K562 (cell line): ENCODE results near the gene NUDCD3. TPM values are rescaled to one million over a fixed set of nuclear protein-coding genes. Genes with fewer than 3 reads are reported as not detected.

Experiments
- ATAC-seq: fragments of 200-7000 bp; cut with Tn5 transposase; 3 replicates; pipeline ENCODE4 v1.9.1; 2020; ENCODE audit warnings: moderate library complexity
- BruUV-seq: library from RNA; stranded (reverse); fragments of 400-500 nt; replicated peaks from 2 replicates; lab custom pipeline; 2021; lab: Mats Ljungman, UMichigan
- CTCF ChIA-PET: fragments of 300-600 bp; formaldehyde crosslinking; extraction: SDS; loops from one replicate; lab custom pipeline; 2021; ENCODE audit warnings: low intra/inter-chr PET ratio; lab: Yijun Ruan, JAX
- POLR2A ChIA-PET: fragments of 300-600, 350-650 bp; sonication (Branson Sonifier 250); formaldehyde crosslinking; extraction: SDS; loops from one replicate; lab custom pipeline; 2021; ENCODE audit warnings: antibody characterized with exemption, inconsistent platforms; lab: Yijun Ruan, JAX
- DNase-seq, 4 experiments: peaks; one replicate each; pipeline versions ENCODE4 v3.0.0 to v3.0.0-alpha.2; 2011 to 2018; ENCODE audit warnings: low spot score in 3 of 4, mixed read lengths in 3 of 4; ENCODE audit errors: extremely low read depth in 1 of 4
- FAIRE-seq: peaks from 2 replicates; lab custom pipeline; 2011; peaks lifted over from hg19 to GRCh38; lab: Jason Lieb, UNC
- H2AFZ ChIP-seq: 2 replicates; pipeline ENCODE4 v1.6.0; 2011; ENCODE audit warnings: low read depth, low read length, control low read depth, inconsistent platforms
- H3K27ac ChIP-seq: fragments of 200-600 bp; 3 replicates; pipeline ENCODE4 v1.8.0; 2011; ENCODE audit warnings: low read depth, mild to moderate bottlenecking, control low read depth, inconsistent platforms, low read length, moderate library complexity, mixed read lengths; ENCODE audit errors: extremely low read depth
- H3K27me3 ChIP-seq, 2 experiments: fragments of 300-600 bp in 1 of 2; 2 replicates in 1 of 2; 3 replicates in 1 of 2; pipeline versions ENCODE4 v1.6.0 to v1.8.0; 2011; ENCODE audit warnings: inconsistent platforms in 2 of 2, low read length in 2 of 2, mild to moderate bottlenecking in 1 of 2, mixed read lengths in 1 of 2, moderate library complexity in 1 of 2; ENCODE audit not compliant: control insufficient read depth in 2 of 2, insufficient read depth in 2 of 2
- H3K36me3 ChIP-seq: fragments of 300-600 bp; 3 replicates; pipeline ENCODE4 v1.8.0; 2011; ENCODE audit warnings: mild to moderate bottlenecking, low read length, inconsistent platforms; ENCODE audit not compliant: control insufficient read depth, insufficient read depth
- H3K4me1 ChIP-seq, 2 experiments: fragments of 200-600 bp in 1 of 2; replicated peaks in 1 of 2; 2 replicates in 1 of 2; 3 replicates in 1 of 2; pipeline versions ENCODE4 v1.5.1 to v1.8.0; 2011; ENCODE audit warnings: inconsistent platforms in 2 of 2, low read length in 2 of 2, mild to moderate bottlenecking in 1 of 2, mixed read lengths in 1 of 2, moderate library complexity in 1 of 2; ENCODE audit not compliant: control insufficient read depth in 2 of 2, insufficient read depth in 2 of 2
- H3K4me2 ChIP-seq: 2 replicates; pipeline ENCODE4 v1.6.1; 2011; ENCODE audit warnings: low read length, control low read depth, inconsistent platforms, mixed read lengths; ENCODE audit not compliant: insufficient read depth
- H3K4me3 ChIP-seq: fragments of 200-600 bp; sonication (generic), shearing (Covaris generic); 2 replicates; pipeline ENCODE4 v1.5.1; 2016; ENCODE audit warnings: control low read depth, inconsistent platforms
- H3K79me2 ChIP-seq: fragments of 200-600 bp; 3 replicates; pipeline ENCODE4 v1.8.0; 2011; ENCODE audit warnings: low read length, inconsistent platforms; ENCODE audit not compliant: control insufficient read depth, insufficient read depth
- H3K9ac ChIP-seq, 2 experiments: 2 replicates each; pipeline versions ENCODE4 v1.6.0 to v1.6.1; 2011; ENCODE audit warnings: low read depth in 2 of 2, low read length in 2 of 2, control low read depth in 1 of 2, inconsistent platforms in 1 of 2, mild to moderate bottlenecking in 1 of 2, mixed read lengths in 1 of 2; ENCODE audit not compliant: insufficient read depth in 1 of 2
- H3K9me1 ChIP-seq: one replicate; pipeline ENCODE4 v1.6.0; 2011; ENCODE audit warnings: inconsistent platforms, mild to moderate bottlenecking, low read length, moderate library complexity; ENCODE audit not compliant: control insufficient read depth, insufficient read depth
- H3K9me3 ChIP-seq: replicated peaks from 2 replicates; pipeline ENCODE4 v1.5.1; 2011; ENCODE audit warnings: low read depth, low read length, inconsistent platforms; ENCODE audit not compliant: control insufficient read depth, insufficient read depth
- H4K20me1 ChIP-seq: replicated peaks from 2 replicates; pipeline ENCODE4 v1.6.1; 2011; ENCODE audit warnings: low read length, inconsistent platforms, mixed read lengths; ENCODE audit not compliant: control insufficient read depth, insufficient read depth
- GTF2A2 ChIP-seq: IDR thresholded peaks from 2 replicates; pipeline ENCODE4 v1.6.1; 2016; ENCODE audit warnings: mild to moderate bottlenecking, missing genetic modification characterization, missing compliant biosample characterization
- HDGF ChIP-seq: fragments of 450-650 bp; IDR thresholded peaks from 2 replicates; pipeline ENCODE4 v1.6.1; 2016
- RNF219 ChIP-seq: fragments of 250-450 bp; sonication (Bioruptor Pico); IDR thresholded peaks from 2 replicates; pipeline ENCODE4 v1.5.0; 2022; ENCODE audit warnings: mild to moderate bottlenecking
- ZNF436 ChIP-seq: fragments of 250-450, 450-650 bp; sonication (Bioruptor Pico); formaldehyde crosslinking; IDR thresholded peaks from 2 replicates; pipeline ENCODE4 v1.7.0; 2020; ENCODE audit warnings: mild to moderate bottlenecking
- WGBS: fragments of 100-300 bp; shearing (Covaris generic); methylation state at CpG from one replicate; pipeline ENCODE4 v1.1.6; 2016; ENCODE audit warnings: low coverage, mixed read lengths; ENCODE audit not compliant: insufficient coverage; ENCODE audit errors: missing lambda C conversion rate; 5-methylcytosine and 5-hydroxymethylcytosine counted together
- in situ Hi-C: fragments of 300-500 bp; cut with MboI; formaldehyde crosslinking; loops from 4 replicates; pipeline ENCODE4 v1.15.0; 2018; ENCODE audit warnings: inconsistent platforms, mixed read lengths
- intact Hi-C: fragments of 100-400 bp; cut with micrococcal nuclease; formaldehyde crosslinking; loops from 2 replicates; pipeline ENCODE4 v1.14.2; 2022
- polyA plus RNA-seq, 8 experiments: library from polyadenylated mRNA; depleted of rRNA in 4 of 8; stranded (reverse) in 5 of 8; unstranded in 3 of 8; fragments of >200 nt; fragmentation: Nextera tagmentation in 2 of 8; fragmentation: Illumina TruSeq in 1 of 8; extraction: Ambion mirVana in 2 of 8; extraction: Trizol in 1 of 8; gene quantifications; 2 replicates each; pipeline versions ENCODE4 v1.2.1 to v1.2.3, GENCODE V29; 2011 to 2014; ENCODE audit warnings: inconsistent platforms in 1 of 8, missing spikeins in 1 of 8
- total RNA-seq, 7 experiments: library from RNA; depleted of rRNA in 6 of 7; stranded (reverse); fragments of >200 nt in 6 of 7; fragmentation: Illumina TruSeq in 2 of 7; extraction: Trizol in 2 of 7; gene quantifications; 2 replicates each; pipeline versions ENCODE4 v1.2.1 to v1.2.3, GENCODE V29; 2011 to 2021; ENCODE audit warnings: low replicate concordance in 1 of 7

The NUDCD3 gene
- total and polyA plus RNA-seq, 9 of the 15 experiments (the other 6 are each of a cell fraction or from before 2014, with no cell fraction given) = 24.8 to 64.2 (median 42.6) TPM

GRCh38 chr7:44538093-44538797, 47.8 kb upstream of the NUDCD3 start:
- H3K79me2 ChIP-seq = no peaks in the 10 kb centered on the region
- H3K36me3 ChIP-seq = no peaks in the 10 kb centered on the region
- peaks cover 3 to 52% of the 10 kb centered on the region in 2 experiments; a peak in 4 of 5 replicates for H3K4me1 ChIP-seq
- H3K4me3 ChIP-seq = no peak overlapping the region
- in situ Hi-C loops (no loop called here), intact Hi-C loops (no loop called here)
- H2AFZ ChIP-seq = no peak overlapping the region; the same call in 1 of the 2 replicates
- H3K27me3 ChIP-seq = no peaks in the 10 kb centered on the region
- ChIA-PET POLR2A (interaction anchor here (1.4 kb wide), 1 partner anchor 10 kb away, joined by 3 read pairs; no protein-coding TSS in a partner anchor), CTCF (no interaction called here)
- 48% methylated on average over 16 of the region's 17 CpGs for WGBS
- H3K9ac ChIP-seq = no peak overlapping the region
- H3K4me2 ChIP-seq = no peak overlapping the region
- TF ChIP-seq RNF219 (CRISPR knock-in tag) (no peak), GTF2A2 (tag) (no peak), ZNF436 (CRISPR knock-in tag) (no peak), HDGF (no peak)
- H3K9me3 ChIP-seq = no peaks in the 10 kb centered on the region
- no peak overlapping the region for H3K27ac ChIP-seq
- ATAC-seq (no peak), DNase-seq (no peak), FAIRE-seq (no peak)
- no peaks in the 10 kb centered on the region for H3K9me1 ChIP-seq
- no TSS peak for BruUV-seq
- H4K20me1 ChIP-seq = no peaks in the 10 kb centered on the region
